Measurements from ENCODE around the gene TECPR1.
A peak's percentile ranks its signal among the peaks of the same experiment; 100 is the strongest.

Gene TECPR1

DNA sequence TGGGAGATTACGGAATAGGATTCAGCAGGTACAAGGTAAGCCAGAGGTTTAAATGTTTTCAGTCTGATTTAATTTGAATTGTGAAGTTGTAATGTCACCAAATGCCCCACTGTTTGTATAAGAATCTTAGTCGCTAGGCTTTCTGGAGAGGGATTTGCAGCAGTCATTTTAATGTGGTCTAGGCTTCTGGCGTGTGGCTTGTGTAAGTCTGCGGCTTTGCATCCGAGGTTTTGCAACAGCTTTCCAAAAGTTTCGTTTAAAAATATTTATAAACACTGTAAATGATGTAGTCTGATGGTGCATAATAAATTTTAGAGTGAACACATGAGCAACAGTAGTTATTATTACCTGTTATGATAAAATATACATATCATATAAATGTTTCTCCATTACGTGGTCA lies 66.9 kb downstream of the TECPR1 start:
- no peak for DNase-seq (ENCODE audit: insufficient read length, low spot score)
- FAIRE-seq, result no peak
- TF ChIP-seq, protein P1, sequence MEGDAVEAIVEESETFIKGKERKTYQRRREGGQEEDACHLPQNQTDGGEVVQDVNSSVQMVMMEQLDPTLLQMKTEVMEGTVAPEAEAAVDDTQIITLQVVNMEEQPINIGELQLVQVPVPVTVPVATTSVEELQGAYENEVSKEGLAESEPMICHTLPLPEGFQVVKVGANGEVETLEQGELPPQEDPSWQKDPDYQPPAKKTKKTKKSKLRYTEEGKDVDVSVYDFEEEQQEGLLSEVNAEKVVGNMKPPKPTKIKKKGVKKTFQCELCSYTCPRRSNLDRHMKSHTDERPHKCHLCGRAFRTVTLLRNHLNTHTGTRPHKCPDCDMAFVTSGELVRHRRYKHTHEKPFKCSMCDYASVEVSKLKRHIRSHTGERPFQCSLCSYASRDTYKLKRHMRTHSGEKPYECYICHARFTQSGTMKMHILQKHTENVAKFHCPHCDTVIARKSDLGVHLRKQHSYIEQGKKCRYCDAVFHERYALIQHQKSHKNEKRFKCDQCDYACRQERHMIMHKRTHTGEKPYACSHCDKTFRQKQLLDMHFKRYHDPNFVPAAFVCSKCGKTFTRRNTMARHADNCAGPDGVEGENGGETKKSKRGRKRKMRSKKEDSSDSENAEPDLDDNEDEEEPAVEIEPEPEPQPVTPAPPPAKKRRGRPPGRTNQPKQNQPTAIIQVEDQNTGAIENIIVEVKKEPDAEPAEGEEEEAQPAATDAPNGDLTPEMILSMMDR (IDR thresholded peaks at IDR 0.05; ENCODE audit: insufficient read depth, missing control alignments), result no peak

DNA sequence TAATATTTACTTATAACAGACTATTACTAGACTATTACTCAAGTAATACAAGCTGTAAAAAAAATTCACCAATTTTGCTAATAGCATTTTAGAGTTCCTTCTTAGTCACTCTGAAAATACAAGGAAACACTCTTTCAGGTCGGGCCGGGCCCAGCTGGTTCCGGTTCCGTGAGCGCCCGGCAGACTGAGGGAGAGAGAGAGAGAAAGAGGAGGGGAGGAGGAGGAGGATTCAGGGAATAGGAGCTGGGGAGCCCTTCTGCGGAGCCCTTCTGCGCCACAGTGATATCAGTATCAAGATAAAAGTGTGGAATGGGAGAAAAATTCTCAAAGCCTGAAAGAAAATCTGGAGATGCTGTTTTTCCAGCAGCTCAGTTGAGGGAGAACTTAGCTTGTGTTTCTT lies 71.3 kb downstream of the TECPR1 start:
- TF ChIP-seq, protein P1 (IDR thresholded peaks at IDR 0.05; ENCODE audit: insufficient read depth, missing control alignments), result no peak
- DNase-seq (ENCODE audit: insufficient read length, low spot score) (no peak), FAIRE-seq (no peak)

DNA sequence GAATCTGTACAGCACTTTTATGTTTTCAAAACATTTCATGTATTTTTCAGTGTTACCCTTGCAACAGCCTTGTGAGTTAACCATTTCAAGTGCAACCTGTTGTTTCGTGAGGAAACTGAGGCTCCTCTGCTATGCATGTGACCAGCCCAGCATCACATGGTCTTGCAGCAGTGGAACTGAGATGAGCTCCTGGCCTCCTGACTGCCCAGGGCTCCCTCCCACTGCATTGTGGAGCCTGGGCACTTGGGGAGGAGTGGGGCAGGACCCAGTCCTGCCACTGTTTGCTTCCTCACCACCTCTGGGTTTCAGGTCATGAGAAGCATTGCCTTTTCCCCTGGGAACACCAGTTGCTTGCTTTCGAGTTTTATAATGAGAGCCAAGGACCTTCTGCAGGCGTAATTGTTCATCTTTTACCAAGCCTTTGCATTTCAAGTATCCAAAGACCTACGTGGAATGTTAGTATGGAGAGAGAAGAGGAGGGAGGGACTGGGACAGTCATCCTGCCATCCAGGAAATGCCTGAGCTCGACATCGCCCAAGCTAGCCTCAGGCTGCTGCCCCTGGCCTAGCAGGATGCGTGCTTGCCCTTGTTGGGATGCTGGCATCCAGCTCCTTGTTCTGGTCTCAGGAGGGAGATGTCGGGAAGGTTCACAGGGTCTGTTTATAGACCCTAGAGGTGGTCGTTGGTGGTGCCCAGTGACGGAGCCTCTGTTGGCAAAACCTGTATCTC lies 73.1 kb downstream of the TECPR1 start:
- no peak for FAIRE-seq
- no peak for DNase-seq (ENCODE audit: insufficient read length, low spot score)
- TF ChIP-seq, protein P1 (IDR thresholded peaks at IDR 0.05; ENCODE audit: insufficient read depth, missing control alignments), result no peak

DNA sequence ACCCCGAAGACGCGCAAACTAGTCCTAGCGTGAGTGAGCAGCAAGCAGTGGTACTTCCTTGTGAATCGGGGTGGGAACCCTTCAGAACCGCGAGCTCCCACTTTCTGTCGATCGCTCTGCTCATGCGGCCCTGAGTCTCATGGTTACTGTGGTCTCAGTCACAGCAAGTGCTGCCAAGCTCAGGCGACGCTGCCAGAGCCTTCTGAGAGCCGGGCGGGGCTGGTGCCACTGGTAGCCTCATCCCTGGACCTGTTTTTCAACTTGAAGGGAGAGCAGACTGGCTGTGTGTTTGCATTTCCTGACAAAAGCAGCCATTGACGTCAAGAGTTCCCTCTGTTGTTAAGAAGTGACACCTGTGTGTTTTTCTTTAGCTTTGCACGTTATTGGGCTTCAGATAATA lies 73.7 kb downstream of the TECPR1 start:
- TF ChIP-seq, protein P1 (IDR thresholded peaks at IDR 0.05; ENCODE audit: insufficient read depth, missing control alignments), result no peak
- FAIRE-seq (no peak), DNase-seq (ENCODE audit: insufficient read length, low spot score) (no peak)

DNA sequence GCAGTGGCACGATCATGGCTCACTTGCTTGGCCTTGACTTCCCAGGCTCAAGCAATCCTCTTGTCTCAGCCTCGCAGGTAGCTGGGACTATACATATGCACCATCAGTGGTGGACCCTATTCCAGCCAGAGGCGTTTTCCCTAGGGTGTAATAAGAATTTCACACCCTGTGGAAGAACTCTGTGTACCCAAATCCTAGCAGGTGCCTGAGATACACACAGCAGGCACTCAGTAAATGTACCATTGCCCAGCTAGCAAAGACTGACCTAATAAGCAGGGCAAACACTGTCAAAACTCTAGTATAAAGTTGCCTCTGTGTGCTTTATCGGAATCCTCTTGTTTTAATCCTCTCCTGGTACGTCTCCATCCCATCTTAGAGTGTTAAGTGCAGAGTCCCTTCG lies 74.5 kb downstream of the TECPR1 start:
- TF ChIP-seq, protein P1 (IDR thresholded peaks at IDR 0.05; ENCODE audit: insufficient read depth, missing control alignments), result no peak
- FAIRE-seq (no peak), DNase-seq (ENCODE audit: insufficient read length, low spot score) (peak; percentile 35)

DNA sequence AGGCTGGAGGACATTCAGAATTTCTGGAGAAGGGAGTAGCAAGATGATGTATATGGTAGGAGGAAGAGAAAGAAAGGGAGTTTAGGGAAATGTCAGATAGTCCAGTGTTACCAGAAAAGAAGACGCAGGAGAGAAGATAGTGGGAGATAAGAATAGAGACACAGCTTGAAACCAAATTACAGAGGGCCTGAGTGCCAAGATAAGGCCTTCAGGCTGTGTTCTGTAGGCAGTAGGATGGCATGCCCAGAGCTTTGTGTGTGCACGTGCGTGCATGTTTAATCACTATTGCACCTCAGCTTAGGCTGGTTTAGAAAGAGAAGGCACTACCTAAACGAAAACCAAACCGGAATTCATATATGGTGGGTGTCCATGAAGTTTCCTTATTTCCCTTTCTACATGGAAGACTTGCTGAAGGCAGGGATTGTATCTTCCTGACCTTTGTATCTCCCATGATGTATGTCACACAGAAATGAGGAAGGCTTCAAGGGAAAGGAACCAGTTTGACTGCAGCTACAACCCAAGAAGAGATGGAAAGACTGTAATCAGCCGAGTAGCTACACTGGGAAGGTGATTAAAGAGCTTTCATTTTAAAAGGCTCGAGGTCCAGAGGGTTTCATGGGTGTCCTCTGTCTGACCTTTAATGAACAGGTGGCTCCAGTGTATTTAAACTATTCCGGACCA lies 76.6 kb downstream of the TECPR1 start:
- no peak for FAIRE-seq
- TF ChIP-seq, protein P1 (IDR thresholded peaks at IDR 0.05; ENCODE audit: insufficient read depth, missing control alignments), result no peak
- no peak for DNase-seq (ENCODE audit: insufficient read length, low spot score)

Measured in D721Med (cell line).